HK-2 (cell line): ENCODE data around the gene IFNA8.
"Not testable (repeated sequence)": the region's sequence is repeated elsewhere in the genome, so short reads cannot be mapped to it uniquely, and the experiment has no call there.

Source experiments
- DNase-seq: peaks from one replicate; pipeline ENCODE4 v3.0.0-alpha.2; 2018; ENCODE audit not compliant: unreplicated experiment

IFNA8 gene

DNA sequence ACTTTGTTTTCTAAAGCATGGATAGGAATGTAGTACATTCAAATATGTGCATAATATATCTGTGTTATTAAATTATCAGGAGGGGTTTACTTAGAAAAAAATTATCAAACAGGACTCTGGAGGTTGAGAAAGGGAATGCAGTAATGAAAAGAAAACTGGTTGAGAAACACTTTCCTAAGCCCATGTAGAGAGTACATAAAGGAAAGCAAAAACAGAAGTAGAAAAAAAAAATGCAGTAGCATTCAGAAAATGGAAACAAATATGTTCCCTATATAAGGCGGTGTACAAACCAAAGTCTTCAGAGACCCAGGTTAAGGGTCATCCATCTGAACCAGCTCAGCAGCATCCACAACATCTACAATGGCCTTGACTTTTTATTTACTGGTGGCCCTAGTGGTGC, at the start of gene IFNA8:
IFNA8 (plus strand) TSS at position 301 of the 400 bp plus-strand sequence; CDS start at position 361, 60 bp downstream.
- DNase-seq: no peak

DNA sequence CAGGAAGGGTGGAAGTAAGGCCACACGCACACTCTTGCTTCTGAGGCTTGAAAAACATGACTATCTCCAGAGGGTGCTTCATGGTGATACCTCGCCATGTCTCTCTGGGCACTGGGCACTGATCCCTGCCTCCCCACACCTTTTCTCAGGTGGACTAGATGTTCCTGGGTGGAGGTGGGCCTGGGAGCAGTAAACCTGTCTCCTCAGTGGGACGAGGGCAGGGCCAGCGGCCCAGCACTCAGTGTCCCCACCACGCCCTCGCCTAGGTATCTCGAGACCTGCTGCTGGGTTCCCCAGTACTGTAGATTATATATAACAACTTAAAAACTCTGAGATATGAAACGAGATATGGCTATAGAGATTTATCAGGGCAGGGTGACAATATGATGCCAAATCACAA, 46.6 kb upstream of the IFNA8 start:
- DNase-seq: no peak

DNA sequence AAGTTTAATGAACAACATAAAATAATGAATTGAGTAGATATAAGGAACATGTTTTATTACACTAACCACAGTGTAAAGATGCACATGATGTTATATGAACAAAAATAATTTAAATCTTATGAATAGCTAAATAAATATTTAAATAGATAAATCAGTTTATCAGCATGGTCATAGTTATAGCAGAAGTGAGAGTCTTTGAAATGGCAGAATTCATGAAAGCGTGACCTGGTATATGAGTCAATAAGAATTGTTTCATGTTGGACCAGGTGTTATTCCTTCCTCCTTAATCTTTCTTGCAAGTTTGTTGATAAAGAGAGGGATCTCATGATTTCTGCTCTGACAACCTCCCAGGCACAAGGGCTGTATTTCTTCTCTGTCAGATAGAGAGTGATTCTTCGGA, 41.7 kb upstream of the IFNA8 start:
- DNase-seq: not testable (repeated sequence)

DNA sequence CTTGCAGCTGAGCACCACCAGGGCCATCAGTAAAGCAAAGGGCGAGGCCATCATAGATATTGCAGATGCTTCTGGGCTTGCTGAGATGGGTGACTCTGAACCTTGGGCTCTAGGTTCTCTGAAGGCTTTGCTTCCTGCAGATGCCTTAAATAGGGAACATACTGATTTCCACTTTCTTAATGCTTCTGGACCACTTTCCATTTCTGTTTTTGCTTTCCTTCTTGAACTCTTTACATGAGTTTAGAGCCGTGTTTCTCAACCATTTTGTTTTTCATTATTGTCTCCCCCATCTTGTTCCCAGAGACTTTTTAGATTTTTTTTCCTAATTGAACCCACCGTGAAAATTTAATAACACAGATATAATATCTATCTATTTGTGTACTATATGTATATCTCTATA, 41.0 kb upstream of the IFNA8 start, which contains the start of gene IFNA13:
IFNA13 (minus strand) TSS at position 101 of the 400 bp plus-strand sequence; CDS start at position 54, 47 bp downstream.
- no peak for DNase-seq

DNA sequence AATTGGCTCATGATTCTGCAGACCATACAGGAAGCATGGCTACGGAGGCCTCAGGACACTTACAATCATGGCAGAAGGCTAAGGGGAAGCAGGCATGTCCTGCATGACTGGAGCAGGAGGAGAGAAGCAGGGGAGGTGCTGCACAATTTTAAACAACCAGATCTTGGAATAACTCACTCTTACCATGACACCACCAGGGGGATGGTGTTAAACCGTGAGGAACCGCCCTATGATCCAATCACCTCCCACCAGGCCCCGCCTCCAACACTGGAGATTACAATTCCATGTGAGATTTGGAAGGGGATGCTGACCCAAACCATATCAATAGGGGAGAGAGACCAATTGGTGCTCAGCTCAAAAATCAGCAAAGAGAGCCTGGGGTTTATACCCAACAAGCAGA, 37.5 kb upstream of the IFNA8 start:
- not testable (repeated sequence) for DNase-seq

DNA sequence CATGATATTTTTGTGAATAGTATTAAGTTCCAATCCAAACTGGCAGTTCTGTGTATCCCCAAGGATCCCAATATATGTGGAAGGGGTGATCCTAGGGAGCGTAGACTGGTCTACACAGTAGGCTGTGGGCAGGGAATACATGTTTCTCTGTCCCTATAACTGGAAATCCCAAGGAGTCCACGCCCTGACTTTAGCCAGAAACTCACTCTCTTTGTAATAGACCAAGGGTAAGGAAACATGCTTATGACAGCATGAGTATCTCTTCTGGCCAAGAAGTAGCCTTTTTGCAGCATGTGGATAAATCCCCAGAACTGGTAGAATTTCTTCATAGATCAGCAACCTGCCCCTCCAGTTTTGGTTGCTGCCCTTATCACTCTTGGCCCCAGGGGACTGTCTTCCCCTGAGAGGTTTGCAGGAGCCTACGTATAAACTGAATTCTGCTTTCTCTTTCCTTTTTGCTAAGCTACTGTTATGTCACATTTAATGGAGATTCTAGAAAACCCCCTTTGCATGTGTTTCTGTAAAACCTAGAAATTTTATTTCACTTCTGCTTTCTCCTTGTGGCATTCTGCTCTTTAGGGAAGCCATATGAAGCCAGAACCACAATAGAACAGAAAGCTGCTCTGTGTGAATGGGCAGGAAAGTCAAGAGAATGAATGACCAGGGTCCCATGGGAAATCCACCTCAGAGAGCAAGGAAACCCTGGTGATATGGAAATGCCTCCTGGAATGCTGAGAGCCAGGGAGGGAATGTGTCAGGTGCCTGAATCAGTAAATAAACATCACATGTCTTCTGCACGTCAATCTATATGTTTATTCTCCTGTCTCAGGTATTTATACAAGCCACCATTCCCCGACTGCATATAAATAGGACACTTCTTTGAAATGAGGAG, 27.2 kb upstream of the IFNA8 start:
- DNase-seq: no peak

DNA sequence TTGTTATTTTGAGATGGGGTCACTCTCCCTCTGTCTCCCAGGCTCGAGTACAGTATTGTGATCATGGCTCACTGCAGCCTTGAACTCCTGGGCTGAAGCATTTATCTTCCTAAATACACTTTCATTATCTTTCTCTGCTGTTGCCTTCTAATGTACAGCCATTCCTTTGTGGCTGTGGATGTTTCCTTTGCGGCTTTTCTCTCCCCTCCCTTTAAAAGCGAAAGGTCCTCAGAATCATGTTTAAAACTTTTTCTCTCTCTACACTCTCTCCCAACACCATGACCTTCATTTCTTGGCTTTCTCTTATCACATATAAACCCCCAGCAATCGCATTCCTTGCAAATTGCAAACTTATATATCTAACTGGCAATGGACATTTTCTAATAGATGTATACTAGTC, 25.3 kb upstream of the IFNA8 start:
- no peak for DNase-seq

DNA sequence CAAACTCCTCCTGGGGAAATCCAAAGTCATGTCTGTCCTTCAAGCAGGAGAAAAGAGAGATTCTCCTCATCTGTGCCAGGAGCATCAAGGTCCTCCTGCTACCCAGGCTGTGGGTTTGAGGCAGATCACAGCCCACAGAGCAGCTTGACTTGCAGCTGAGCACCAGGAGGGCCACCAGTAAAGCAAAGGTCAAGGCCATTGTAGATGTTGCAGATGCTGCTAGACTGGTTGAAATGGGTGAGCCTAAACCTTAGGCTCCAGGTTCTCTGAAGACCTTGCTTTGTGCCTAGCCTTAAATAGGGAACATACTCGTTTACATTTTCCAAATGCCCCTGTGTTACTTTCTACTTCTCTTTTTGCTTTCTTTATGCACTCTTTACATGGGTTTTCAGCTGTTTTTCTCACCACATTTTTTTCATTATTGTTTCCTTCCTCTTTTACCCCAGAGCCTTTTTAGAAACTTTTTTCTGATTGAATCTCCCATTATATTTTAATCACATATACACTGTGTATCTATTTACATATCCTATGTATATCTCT, 23.7 kb upstream of the IFNA8 start, which contains the start of gene IFNA2:
IFNA2 (minus strand) TSS at position 268 of the 540 bp plus-strand sequence; CDS start at position 199, 69 bp downstream.
- DNase-seq: no peak

DNA sequence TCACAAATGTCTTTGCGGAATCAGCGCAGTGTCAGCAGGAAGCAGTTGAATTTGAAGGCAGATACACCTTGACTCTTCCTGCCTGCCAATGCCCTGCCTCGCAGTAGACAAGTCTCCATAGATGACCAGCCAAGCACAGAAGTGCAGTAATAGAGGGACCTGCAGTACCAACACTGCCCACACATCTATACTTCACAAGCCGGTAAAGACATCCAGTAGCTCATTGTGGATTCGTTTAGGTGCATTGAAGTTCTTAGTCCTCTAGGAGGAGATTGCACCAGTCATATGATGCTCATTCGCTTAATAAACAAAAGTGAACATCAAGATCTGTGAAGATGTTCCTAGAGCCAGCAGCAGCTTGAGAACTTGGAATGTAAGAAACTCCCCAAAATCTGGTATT, 16.6 kb upstream of the IFNA8 start:
- DNase-seq: no peak

DNA sequence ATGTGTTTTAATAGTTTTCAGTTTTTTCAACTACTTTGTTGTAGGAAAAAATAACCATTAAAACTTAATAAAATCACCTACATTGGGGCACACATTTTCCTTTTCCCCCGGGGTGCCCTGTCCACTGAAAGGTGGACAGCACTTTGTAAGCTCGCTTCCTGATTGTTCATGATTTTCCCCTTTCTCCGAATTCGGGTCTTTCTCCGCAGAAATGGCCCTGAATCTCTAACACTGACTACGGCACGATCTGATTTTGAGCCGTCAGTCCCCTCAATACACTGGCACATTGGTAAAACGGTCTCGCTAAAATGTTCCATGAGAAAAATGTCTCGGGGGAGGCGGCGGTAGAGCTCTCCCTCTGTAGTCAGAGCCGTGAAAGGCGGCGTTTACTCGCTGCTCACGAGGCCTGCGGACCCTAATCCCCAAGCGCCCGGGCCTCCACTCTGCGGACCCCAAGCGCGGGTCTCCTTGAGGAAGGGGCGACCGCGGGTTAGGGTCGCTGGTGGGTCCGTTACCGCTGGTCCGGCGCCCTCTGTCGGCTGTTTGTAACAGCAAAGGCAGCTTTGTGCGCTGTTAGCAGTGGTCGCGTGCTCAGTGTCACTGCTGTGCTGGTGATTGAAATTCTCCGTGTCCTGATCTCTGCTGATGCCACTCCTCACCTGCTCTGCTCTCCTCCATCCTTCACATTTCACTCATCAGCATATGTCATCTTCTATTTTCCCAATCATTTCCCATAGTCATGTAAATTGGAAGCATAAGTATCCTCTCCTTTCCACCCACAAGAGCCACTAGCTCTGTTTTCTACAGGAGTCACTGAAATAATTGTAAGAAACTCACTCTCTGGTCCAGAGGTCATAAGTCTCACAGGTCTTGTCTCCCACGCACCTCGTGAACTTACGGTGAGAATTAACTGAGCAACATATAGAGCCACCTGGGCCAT, 12.9 kb upstream of the IFNA8 start:
- DNase-seq: peak; percentile 30

DNA sequence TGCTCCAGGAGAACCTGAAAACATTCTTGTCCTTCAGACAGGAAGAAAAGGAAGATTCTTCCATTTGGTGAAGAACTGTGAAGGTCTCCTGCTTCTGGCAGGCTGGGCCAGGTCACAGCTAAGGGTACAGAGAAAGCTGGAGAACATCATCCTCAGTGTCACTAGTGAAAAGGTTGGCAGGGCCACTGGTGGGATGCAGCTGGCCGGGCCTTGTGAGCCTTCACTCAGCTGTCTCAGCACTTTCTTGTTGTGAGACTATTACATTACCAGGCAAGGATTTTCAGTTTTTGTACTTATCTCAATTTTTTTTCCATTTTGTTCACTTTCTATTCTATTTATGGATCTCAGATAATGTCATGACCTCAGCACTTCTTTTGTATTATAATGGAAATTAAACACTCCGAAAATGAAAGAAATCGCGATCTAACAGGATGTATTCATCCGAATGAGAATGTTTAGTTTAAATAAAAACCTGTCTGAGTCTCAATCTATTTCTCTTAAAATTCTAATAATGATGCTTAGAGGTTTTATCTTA, 9.9 kb upstream of the IFNA8 start:
- no peak for DNase-seq

DNA sequence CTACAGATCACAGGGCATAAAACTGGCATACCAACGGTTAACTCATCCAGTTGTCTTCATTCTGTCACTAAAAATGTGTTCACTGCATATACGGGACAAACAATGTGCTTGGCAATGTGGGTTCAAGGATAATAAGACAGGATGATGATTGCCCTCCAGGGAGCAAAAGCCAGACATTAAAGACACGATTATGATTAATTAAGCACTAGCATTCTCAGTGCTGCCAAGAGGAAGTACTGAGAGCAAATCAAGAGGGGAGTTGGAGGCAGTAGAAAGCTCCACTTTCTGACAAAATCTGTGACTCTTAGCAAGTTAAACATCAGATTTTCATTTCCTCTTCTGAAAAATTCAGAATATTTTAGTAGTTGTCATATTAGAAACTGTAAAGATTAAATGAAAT, 9.0 kb upstream of the IFNA8 start:
- no peak for DNase-seq

DNA sequence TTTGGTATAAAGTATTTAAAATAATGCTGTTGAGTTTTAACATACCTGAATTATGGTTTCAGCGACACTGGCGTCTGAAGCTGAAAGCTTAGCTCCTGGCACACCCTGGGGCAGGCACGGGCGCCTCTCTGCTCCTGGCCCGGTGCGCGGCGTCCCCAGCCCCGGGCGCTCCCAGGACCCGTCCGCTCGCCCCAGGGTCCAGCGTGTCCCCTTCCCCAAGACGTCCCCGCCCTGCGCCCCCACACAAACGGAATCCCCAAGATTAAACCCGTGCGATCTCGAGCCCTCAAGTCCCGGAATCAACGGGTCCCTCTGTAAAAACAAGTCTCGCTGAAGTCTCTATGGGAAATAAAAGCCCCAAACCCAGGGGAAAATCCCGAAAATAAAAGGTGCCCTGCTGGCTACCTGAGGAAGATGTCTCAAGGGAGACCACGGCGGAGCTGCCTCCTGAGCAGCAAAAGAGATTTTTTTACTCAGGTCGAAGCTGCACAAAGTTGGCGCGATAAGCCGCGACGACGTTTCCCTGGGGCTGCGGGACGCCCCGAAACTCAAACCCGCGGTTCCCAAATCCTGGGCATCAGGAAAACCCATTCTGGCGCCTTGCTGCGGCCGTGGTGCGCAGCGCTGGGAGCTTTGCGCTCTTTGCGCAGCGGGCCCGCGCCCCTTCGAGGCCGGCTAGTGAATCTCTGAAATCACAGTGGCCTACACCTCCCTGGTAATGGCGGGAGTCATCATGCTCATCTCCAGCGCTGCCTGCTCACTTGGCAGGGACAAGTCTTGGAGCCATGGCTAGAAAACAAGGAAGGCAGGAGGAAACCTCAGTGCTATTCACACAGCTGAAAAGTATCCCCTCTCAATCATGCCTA, 6.3 kb upstream of the IFNA8 start:
- peak; percentile 8 for DNase-seq

DNA sequence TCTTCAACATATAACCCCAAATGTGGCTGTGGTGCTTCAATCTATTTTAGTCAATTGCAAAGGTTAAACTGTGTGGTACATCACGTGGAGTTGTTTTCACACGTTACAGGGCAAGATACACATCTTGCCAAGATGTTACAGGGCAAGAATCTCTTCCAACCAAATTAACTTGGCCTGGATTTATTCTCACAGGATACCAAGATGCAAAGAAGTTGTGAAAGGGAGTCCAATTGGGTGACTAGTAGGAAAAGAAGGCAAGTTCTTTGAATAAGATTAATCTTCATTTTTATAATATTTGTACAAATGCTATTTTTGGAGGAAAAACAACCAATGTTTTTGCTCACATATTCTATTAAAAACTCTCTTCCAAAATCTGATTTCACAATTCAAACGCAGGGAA, 4.8 kb upstream of the IFNA8 start:
- DNase-seq: no peak

DNA sequence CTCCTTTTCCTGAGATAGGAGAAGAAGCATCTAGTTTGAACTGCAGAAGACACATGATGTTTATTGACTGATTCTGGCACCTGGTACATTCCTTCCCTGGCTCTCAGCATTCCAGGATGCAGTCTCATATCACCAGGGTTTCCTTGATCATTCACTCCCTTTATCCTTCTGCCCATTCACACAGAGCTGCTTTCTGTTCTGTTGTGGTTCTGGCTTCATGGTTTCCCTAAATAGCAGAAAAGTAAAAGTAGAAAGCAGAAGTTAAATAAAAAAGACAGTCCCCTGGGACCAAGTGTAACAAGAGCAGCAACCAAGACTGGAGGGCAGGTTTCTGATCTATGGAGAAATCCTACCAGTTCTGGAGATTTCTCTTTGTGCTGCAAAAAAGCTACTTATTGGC, 3.2 kb downstream of the IFNA8 start:
- no peak for DNase-seq

DNA sequence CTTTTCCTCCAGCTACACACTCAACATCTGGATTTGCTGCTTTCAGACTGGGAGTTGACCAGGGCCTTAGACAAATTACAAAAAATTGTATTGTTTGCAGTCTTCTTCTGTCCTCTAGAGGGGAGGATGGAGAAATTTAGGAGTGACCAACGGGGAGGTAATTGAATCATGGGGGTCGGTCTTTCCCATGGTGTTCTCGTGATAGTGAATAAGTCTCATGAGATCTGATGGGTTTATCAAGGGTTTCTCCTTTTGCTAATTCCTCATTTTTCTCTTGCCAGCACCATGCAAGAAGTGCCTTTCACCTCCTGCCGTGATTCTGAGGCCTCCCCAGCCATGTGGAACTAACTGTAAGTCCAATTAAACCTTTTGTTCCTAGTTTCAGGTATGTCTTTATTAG, 4.2 kb downstream of the IFNA8 start:
- DNase-seq: no peak

DNA sequence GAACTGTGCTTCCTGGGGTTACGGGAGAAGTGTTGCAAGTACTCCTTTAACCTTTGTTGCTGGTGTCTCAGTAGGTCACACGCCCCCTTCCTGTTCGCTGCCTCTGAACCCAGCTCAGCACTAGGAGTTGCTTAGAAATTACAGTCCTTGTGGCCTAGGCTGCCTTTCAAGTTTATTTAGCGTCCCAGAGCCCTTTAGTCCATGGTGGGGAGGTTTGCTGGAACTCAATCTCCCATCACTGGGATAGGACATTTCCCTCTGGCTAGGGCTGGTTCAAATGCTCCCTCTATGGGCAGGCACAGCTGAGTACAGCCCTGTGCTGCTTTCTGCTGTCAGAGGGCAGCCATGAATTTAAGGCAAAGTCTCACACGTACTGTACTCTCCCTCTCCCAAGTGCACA, 4.7 kb downstream of the IFNA8 start:
- no peak for DNase-seq

DNA sequence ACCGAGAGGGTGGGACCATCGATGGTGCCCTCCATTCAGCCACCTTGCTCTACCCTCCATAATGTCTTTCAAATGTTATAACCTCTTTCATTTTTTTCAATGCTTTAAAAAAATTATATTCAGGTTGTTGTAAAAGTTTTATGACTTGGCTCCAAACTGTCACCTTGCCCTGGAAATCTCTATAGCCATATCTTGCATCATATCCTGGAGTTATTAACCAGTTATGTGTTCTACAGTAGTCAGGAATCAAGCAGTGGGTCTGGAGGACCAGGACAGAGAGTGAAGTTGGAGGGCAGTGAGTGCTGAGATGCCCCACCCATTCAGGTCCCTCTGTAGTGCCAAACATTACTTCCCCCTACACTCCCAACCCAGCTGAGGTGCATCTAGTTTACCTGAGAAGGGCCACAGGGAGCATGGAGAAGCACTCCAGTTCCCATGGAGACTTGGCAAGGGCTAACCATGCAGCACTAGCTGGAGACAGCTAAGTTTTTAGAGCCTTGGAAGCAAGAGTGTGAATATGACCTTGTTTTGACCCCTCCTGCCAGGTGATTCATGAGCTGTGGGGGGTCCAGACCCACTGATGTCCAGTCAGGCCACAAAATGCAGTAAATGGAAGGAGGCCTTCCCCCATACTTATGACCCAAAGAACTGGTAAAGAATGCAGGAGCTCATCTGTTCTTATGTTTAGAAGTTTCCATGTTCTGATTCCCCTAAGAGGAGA, 5.5 kb downstream of the IFNA8 start:
- DNase-seq: no peak

DNA sequence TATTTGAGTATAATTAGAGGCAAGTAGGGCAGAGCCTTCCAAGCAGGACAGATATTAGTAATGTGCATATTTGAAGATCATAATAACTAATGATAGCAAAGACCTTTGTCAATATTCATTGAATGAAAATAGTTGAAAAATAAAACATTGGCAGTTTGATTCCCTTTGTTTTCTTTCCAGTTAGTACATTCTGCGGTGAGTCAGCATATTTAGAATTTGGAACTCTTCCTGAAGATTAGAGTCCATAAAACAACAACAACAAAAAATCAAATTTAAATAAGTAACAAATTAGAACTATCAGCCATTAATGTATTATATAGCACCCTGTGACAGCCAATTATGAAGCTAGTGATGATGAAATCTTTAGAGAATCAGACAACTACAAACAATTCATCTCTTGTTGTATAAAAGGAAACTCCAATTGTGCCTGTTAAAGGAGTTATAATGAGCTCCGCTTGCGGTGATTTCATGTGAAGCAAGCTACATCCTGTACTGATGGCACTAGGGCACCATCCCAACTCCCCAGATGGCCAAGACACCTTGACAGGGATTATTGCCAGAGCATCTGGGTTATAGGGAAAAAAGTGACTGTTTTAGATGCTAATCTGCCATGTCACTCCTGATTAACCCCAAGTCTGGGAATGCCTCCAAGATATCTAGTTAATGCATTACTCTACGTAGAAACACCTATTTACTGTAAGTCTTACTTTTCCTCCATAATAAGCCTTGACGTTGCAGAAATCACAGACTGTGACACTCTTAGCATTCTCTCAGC, 6.8 kb downstream of the IFNA8 start:
- DNase-seq: no peak
